ENCODE measurements around the gene PARD6A.

PARD6A gene

GRCh38 chr16:67657751-67658518 lies 2.8 kb upstream of the PARD6A start:
- no peak overlapping the region for H3K9ac ChIP-seq (ENCODE audit: insufficient read length)
- no peaks in the 10 kb centered on the region for H3K36me3 ChIP-seq (ENCODE audit: insufficient read depth, low read length)
- no peak overlapping the region for H3K4me3 ChIP-seq
- H3K9me3 ChIP-seq (ENCODE audit: low read depth, low read length), result no peaks in the 10 kb centered on the region
- TF ChIP-seq POLR2AphosphoS5 (IDR thresholded peaks at IDR 0.05; ENCODE audit: borderline replicate concordance, low read depth, low read length) (no peak), FOXP2 (optimal IDR thresholded peaks at IDR 0.05; ENCODE audit: control extremely low read depth, extremely low read length, insufficient read depth) (no peak), EZH2 (IDR thresholded peaks at IDR 0.05) (no peak)
- H3K27ac ChIP-seq, result no peak overlapping the region
- no peak for DNase-seq (ENCODE audit: low read depth, low spot score)

DNA sequence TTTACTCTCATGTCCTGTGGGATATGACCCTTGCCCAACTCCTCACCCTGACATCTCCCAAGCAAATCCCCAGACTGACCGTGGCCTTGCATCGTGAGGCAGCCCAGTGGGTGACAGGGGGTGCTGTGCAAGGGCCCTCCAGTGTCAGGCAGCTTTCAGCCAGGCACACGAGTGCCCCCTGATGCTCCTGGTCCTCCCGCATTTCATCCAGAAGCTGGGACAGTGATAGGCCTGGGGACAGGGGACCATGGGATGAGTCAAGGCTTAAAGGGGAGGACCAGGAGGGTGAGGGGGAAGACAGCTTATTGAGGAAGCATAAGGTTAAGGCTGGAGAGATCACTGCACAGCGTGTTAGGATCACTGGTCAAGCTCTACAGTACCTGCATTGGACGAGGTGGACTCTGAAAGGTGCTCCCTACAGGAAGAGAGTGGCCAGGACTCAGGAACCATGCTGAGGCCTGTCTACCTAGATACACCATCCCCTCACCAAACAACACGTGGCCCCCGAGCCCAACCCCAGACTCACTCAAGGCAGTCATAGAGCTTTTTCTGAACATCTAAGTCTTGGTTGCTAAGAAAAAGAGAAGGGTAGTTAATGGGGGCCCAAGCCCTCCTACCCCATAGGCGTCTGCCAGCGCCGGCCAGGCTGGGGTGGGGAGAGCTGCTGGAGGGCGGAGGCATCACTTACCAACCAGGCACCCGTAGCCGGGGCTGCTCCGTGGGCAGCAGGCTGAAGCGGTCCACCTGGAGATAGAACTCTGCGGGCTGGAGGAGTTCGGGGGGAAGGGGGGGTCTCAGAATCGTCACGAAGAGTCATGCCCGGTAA lies 1.7 kb upstream of the PARD6A start:
- DNase-seq (ENCODE audit: low read depth, low spot score), result no peak
- no peak overlapping the region for H3K9ac ChIP-seq (ENCODE audit: insufficient read length)
- no peak for TF ChIP-seq POLR2AphosphoS5 (IDR thresholded peaks at IDR 0.05; ENCODE audit: borderline replicate concordance, low read depth, low read length)
- TF ChIP-seq FOXP2 (optimal IDR thresholded peaks at IDR 0.05; ENCODE audit: control extremely low read depth, extremely low read length, insufficient read depth), result no peak
- TF ChIP-seq EZH2 (IDR thresholded peaks at IDR 0.05), result no peak
- H3K36me3 ChIP-seq (ENCODE audit: insufficient read depth, low read length), result no peaks in the 10 kb centered on the region
- peak overlapping the region; percentile 85 for H3K4me3 ChIP-seq
- no peaks in the 10 kb centered on the region for H3K9me3 ChIP-seq (ENCODE audit: low read depth, low read length)
- H3K27ac ChIP-seq, result no peak overlapping the region

DNA sequence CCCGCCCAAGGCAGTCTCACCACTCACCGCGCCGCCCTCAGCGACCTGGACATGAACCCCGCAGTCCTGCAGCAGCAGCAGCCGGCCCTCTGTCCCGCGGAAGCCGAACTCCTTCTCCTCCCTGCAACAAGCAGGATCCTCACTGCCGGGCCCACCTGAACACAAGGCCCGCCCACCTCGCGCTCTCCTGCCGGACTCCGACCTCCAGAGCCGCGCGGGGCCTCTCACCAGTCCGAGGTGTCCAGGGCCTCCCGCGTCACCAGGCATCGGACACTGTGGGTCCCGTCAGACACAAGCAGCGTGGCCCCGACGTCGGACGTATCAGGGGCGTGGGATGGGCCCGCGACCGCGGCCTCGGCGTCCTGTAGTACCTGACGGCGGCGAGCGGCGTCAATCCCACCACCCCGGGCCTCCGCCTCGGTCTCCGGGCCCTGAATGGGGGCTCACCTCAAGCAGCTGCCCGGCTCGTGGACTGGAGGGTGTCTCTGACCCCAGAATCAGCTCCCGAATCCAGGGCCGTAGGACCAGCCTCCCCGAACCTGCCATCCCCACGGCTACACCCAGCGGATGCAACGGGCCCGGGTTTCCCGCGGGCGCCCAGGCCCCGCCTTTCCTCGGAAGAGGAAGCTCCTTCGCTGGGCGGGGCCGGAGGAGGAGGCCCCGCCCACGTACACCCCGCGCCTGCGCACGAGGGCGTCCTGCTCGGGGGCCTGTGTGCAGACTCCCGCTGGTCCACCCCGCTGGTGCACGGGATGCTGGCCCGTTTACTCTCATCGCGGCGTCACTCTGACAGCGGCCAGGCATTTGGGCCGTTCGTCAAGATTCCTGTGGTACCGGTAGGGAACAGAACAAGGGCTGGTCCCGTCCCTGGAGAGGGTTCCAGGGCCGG lies 841 bp upstream of the PARD6A start, which contains the start of gene ACD:
ACD (minus strand) TSS at position 586 of the 889 bp plus-strand sequence; CDS start at position 546, 40 bp downstream.
- no peaks in the 10 kb centered on the region for H3K9me3 ChIP-seq (ENCODE audit: low read depth, low read length)
- no peak for DNase-seq (ENCODE audit: low read depth, low spot score)
- peak within 1 kb of the TSS; percentile 85 for H3K4me3 ChIP-seq
- H3K9ac ChIP-seq (ENCODE audit: insufficient read length), result peak within 1 kb of the TSS; percentile 66
- H3K27ac ChIP-seq, result no peak within 1 kb of the TSS
- H3K36me3 ChIP-seq (ENCODE audit: insufficient read depth, low read length), result no peaks in the 10 kb centered on the region
- TF ChIP-seq POLR2AphosphoS5 (IDR thresholded peaks at IDR 0.05; ENCODE audit: borderline replicate concordance, low read depth, low read length), result peak; percentile 77
- no peak for TF ChIP-seq EZH2 (IDR thresholded peaks at IDR 0.05)

DNA sequence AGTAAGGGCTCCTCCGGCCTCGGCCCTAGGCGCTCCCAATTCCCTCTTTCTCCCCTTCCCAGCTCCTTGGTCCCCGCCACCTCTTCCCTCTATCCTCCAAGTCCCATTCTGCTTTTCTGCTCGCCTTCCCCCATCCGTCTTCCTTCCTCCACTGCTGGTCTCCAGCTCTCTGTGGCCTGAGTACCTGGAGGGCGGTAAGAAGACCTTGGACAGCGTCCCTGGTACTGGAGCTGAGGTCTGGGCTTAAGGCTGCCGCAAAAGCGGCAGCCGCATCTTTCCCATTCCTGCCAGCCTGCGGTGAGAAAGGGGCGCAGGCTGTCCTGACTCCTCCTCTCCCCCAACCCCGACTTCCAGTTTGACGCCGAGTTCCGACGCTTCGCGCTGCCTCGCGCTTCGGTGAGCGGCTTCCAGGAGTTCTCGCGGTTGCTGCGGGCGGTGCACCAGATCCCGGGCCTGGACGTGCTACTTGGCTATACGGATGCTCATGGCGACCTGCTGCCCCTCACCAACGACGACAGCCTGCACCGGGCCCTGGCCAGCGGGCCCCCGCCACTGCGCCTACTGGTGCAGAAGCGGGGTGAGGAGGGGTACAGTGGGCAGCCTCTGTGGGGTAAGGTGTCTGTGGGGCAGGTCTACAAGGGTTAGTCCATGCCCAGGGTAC lies 471 bp downstream of the PARD6A start:
- peak overlapping the region; percentile 85 for H3K4me3 ChIP-seq
- no peak overlapping the region for H3K27ac ChIP-seq
- H3K9me3 ChIP-seq (ENCODE audit: low read depth, low read length), result no peaks in the 10 kb centered on the region
- no peak for DNase-seq (ENCODE audit: low read depth, low spot score)
- H3K9ac ChIP-seq (ENCODE audit: insufficient read length), result no peak overlapping the region
- TF ChIP-seq POLR2AphosphoS5 (IDR thresholded peaks at IDR 0.05; ENCODE audit: borderline replicate concordance, low read depth, low read length) (no peak), FOXP2 (optimal IDR thresholded peaks at IDR 0.05; ENCODE audit: control extremely low read depth, extremely low read length, insufficient read depth) (no peak), EZH2 (IDR thresholded peaks at IDR 0.05) (no peak)
- no peaks in the 10 kb centered on the region for H3K36me3 ChIP-seq (ENCODE audit: insufficient read depth, low read length)

DNA sequence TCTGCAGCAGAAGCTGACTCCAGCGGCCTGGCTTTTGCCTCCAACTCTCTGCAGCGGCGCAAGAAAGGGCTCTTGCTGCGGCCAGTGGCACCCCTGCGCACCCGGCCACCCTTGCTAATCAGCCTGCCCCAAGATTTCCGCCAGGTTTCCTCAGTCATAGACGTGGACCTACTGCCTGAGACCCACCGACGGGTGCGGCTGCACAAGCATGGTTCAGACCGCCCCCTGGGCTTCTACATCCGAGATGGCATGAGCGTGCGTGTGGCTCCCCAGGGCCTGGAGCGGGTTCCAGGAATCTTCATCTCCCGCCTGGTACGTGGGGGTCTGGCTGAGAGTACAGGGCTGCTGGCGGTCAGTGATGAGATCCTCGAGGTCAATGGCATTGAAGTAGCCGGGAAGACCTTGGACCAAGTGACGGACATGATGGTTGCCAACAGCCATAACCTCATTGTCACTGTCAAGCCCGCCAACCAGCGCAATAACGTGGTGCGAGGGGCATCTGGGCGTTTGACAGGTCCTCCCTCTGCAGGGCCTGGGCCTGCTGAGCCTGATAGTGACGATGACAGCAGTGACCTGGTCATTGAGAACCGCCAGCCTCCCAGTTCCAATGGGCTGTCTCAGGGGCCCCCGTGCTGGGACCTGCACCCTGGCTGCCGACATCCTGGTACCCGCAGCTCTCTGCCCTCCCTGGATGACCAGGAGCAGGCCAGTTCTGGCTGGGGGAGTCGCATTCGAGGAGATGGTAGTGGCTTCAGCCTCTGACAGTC lies 1.3 kb downstream of the PARD6A start:
- Histone ChIP-seq H3K4me3 (no peak overlapping the region), H3K36me3 (ENCODE audit: insufficient read depth, low read length) (no peaks in the 10 kb centered on the region), H3K9me3 (ENCODE audit: low read depth, low read length) (no peaks in the 10 kb centered on the region), H3K9ac (ENCODE audit: insufficient read length) (no peak overlapping the region), H3K27ac (no peak overlapping the region)
- no peak for TF ChIP-seq POLR2AphosphoS5 (IDR thresholded peaks at IDR 0.05; ENCODE audit: borderline replicate concordance, low read depth, low read length)
- no peak for TF ChIP-seq FOXP2 (optimal IDR thresholded peaks at IDR 0.05; ENCODE audit: control extremely low read depth, extremely low read length, insufficient read depth)
- no peak for TF ChIP-seq EZH2 (IDR thresholded peaks at IDR 0.05)
- no peak for DNase-seq (ENCODE audit: low read depth, low spot score)

- H3K27ac ChIP-seq, result no peak overlapping the region
- H3K9ac ChIP-seq (ENCODE audit: insufficient read length), result no peak overlapping the region
- no peak for DNase-seq (ENCODE audit: low read depth, low spot score)
- H3K36me3 ChIP-seq (ENCODE audit: insufficient read depth, low read length), result no peaks in the 10 kb centered on the region
- TF ChIP-seq FOXP2 (optimal IDR thresholded peaks at IDR 0.05; ENCODE audit: control extremely low read depth, extremely low read length, insufficient read depth) (no peak), POLR2AphosphoS5 (IDR thresholded peaks at IDR 0.05; ENCODE audit: borderline replicate concordance, low read depth, low read length) (no peak), EZH2 (IDR thresholded peaks at IDR 0.05) (no peak)
- H3K9me3 ChIP-seq (ENCODE audit: low read depth, low read length), result no peaks in the 10 kb centered on the region
- no peak overlapping the region for H3K4me3 ChIP-seq
These were observed 1.9 kb downstream of the PARD6A start for GRCh38 chr16:67662653-67663010.

All from SK-N-MC (cell line).